ENCODE results near the gene RAD51C.

RAD51C gene

GRCh38 chr17:58757162-58757613, 64.8 kb downstream of the RAD51C start:
- TF ChIP-seq CTCF (IDR thresholded peaks at IDR 0.05), result no peak

- no peak for TF ChIP-seq CTCF (IDR thresholded peaks at IDR 0.05)
These were observed 66.5 kb downstream of the RAD51C start for GRCh38 chr17:58758890-58759289.

- no peak for TF ChIP-seq CTCF (IDR thresholded peaks at IDR 0.05)
These were observed 67.1 kb downstream of the RAD51C start for GRCh38 chr17:58759522-58759921.

- no peak for TF ChIP-seq CTCF (IDR thresholded peaks at IDR 0.05)
These were observed 67.8 kb downstream of the RAD51C start for GRCh38 chr17:58760248-58760647.

GRCh38 chr17:58763263-58763662, 70.9 kb downstream of the RAD51C start:
- TF ChIP-seq CTCF (IDR thresholded peaks at IDR 0.05), result no peak

- no peak for TF ChIP-seq CTCF (IDR thresholded peaks at IDR 0.05)
These were observed 72.0 kb downstream of the RAD51C start for GRCh38 chr17:58764373-58764772.

- TF ChIP-seq CTCF (IDR thresholded peaks at IDR 0.05), result no peak
These were observed 87.0 kb downstream of the RAD51C start for GRCh38 chr17:58779446-58779845.

GRCh38 chr17:58783380-58783779, 91.0 kb downstream of the RAD51C start:
- TF ChIP-seq CTCF (IDR thresholded peaks at IDR 0.05), result no peak

Measured in LNCAP (cell line).